K562 (cell line): ENCODE results near the gene NT5E. TPM values are rescaled to one million over a fixed set of nuclear protein-coding genes. Genes with fewer than 3 reads are reported as not detected.
"Not testable (repeated sequence)": the region's sequence is repeated elsewhere in the genome, so short reads cannot be mapped to it uniquely, and the experiment has no call there.

Experiments
- ATAC-seq: fragments of 200-7000 bp; cut with Tn5 transposase; 3 replicates; pipeline ENCODE4 v1.9.1; 2020; ENCODE audit warnings: moderate library complexity
- BruUV-seq: library from RNA; stranded (reverse); fragments of 400-500 nt; replicated peaks from 2 replicates; lab custom pipeline; 2021; lab: Mats Ljungman, UMichigan
- CTCF ChIA-PET: fragments of 300-600 bp; formaldehyde crosslinking; extraction: SDS; loops from one replicate; lab custom pipeline; 2021; ENCODE audit warnings: low intra/inter-chr PET ratio; lab: Yijun Ruan, JAX
- POLR2A ChIA-PET: fragments of 300-600, 350-650 bp; sonication (Branson Sonifier 250); formaldehyde crosslinking; extraction: SDS; loops from one replicate; lab custom pipeline; 2021; ENCODE audit warnings: antibody characterized with exemption, inconsistent platforms; lab: Yijun Ruan, JAX
- DNase-seq, 4 experiments: peaks; one replicate each; pipeline versions ENCODE4 v3.0.0 to v3.0.0-alpha.2; 2011 to 2018; ENCODE audit warnings: low spot score in 3 of 4, mixed read lengths in 3 of 4; ENCODE audit errors: extremely low read depth in 1 of 4
- FAIRE-seq: peaks from 2 replicates; lab custom pipeline; 2011; peaks lifted over from hg19 to GRCh38; lab: Jason Lieb, UNC
- H2AFZ ChIP-seq: 2 replicates; pipeline ENCODE4 v1.6.0; 2011; ENCODE audit warnings: low read depth, low read length, control low read depth, inconsistent platforms
- H3K27ac ChIP-seq: fragments of 200-600 bp; 3 replicates; pipeline ENCODE4 v1.8.0; 2011; ENCODE audit warnings: low read depth, mild to moderate bottlenecking, control low read depth, inconsistent platforms, low read length, moderate library complexity, mixed read lengths; ENCODE audit errors: extremely low read depth
- H3K27me3 ChIP-seq, 2 experiments: fragments of 300-600 bp in 1 of 2; 2 replicates in 1 of 2; 3 replicates in 1 of 2; pipeline versions ENCODE4 v1.6.0 to v1.8.0; 2011; ENCODE audit warnings: inconsistent platforms in 2 of 2, low read length in 2 of 2, mild to moderate bottlenecking in 1 of 2, mixed read lengths in 1 of 2, moderate library complexity in 1 of 2; ENCODE audit not compliant: control insufficient read depth in 2 of 2, insufficient read depth in 2 of 2
- H3K36me3 ChIP-seq: fragments of 300-600 bp; 3 replicates; pipeline ENCODE4 v1.8.0; 2011; ENCODE audit warnings: mild to moderate bottlenecking, low read length, inconsistent platforms; ENCODE audit not compliant: control insufficient read depth, insufficient read depth
- H3K4me1 ChIP-seq, 2 experiments: fragments of 200-600 bp in 1 of 2; replicated peaks in 1 of 2; 2 replicates in 1 of 2; 3 replicates in 1 of 2; pipeline versions ENCODE4 v1.5.1 to v1.8.0; 2011; ENCODE audit warnings: inconsistent platforms in 2 of 2, low read length in 2 of 2, mild to moderate bottlenecking in 1 of 2, mixed read lengths in 1 of 2, moderate library complexity in 1 of 2; ENCODE audit not compliant: control insufficient read depth in 2 of 2, insufficient read depth in 2 of 2
- H3K4me2 ChIP-seq: 2 replicates; pipeline ENCODE4 v1.6.1; 2011; ENCODE audit warnings: low read length, control low read depth, inconsistent platforms, mixed read lengths; ENCODE audit not compliant: insufficient read depth
- H3K4me3 ChIP-seq: fragments of 200-600 bp; sonication (generic), shearing (Covaris generic); 2 replicates; pipeline ENCODE4 v1.5.1; 2016; ENCODE audit warnings: control low read depth, inconsistent platforms
- H3K79me2 ChIP-seq: fragments of 200-600 bp; 3 replicates; pipeline ENCODE4 v1.8.0; 2011; ENCODE audit warnings: low read length, inconsistent platforms; ENCODE audit not compliant: control insufficient read depth, insufficient read depth
- H3K9ac ChIP-seq, 2 experiments: 2 replicates each; pipeline versions ENCODE4 v1.6.0 to v1.6.1; 2011; ENCODE audit warnings: low read depth in 2 of 2, low read length in 2 of 2, control low read depth in 1 of 2, inconsistent platforms in 1 of 2, mild to moderate bottlenecking in 1 of 2, mixed read lengths in 1 of 2; ENCODE audit not compliant: insufficient read depth in 1 of 2
- H3K9me1 ChIP-seq: one replicate; pipeline ENCODE4 v1.6.0; 2011; ENCODE audit warnings: inconsistent platforms, mild to moderate bottlenecking, low read length, moderate library complexity; ENCODE audit not compliant: control insufficient read depth, insufficient read depth
- H3K9me3 ChIP-seq: replicated peaks from 2 replicates; pipeline ENCODE4 v1.5.1; 2011; ENCODE audit warnings: low read depth, low read length, inconsistent platforms; ENCODE audit not compliant: control insufficient read depth, insufficient read depth
- H4K20me1 ChIP-seq: replicated peaks from 2 replicates; pipeline ENCODE4 v1.6.1; 2011; ENCODE audit warnings: low read length, inconsistent platforms, mixed read lengths; ENCODE audit not compliant: control insufficient read depth, insufficient read depth
- POLR3A ChIP-seq: IDR thresholded peaks from 2 replicates; pipeline ENCODE4 v1.6.1; 2011; ENCODE audit warnings: borderline replicate concordance, mild to moderate bottlenecking, moderate library complexity; ENCODE audit not compliant: insufficient read length, insufficient read depth; ENCODE audit errors: extremely low read depth
- ZNF282 ChIP-seq: sonication (generic); formaldehyde crosslinking; IDR thresholded peaks from 2 replicates; pipeline ENCODE4 v1.8.1; 2023; ENCODE audit warnings: missing genetic modification reagents
- ZNF445 ChIP-seq: fragments of 250-450 bp; sonication (Bioruptor Pico); IDR thresholded peaks from 2 replicates; pipeline ENCODE4 v1.4.0; 2020; ENCODE audit warnings: low read depth, mild to moderate bottlenecking, moderate library complexity
- WGBS: fragments of 100-300 bp; shearing (Covaris generic); methylation state at CpG from one replicate; pipeline ENCODE4 v1.1.6; 2016; ENCODE audit warnings: low coverage, mixed read lengths; ENCODE audit not compliant: insufficient coverage; ENCODE audit errors: missing lambda C conversion rate; 5-methylcytosine and 5-hydroxymethylcytosine counted together
- in situ Hi-C: fragments of 300-500 bp; cut with MboI; formaldehyde crosslinking; loops from 4 replicates; pipeline ENCODE4 v1.15.0; 2018; ENCODE audit warnings: inconsistent platforms, mixed read lengths
- intact Hi-C: fragments of 100-400 bp; cut with micrococcal nuclease; formaldehyde crosslinking; loops from 2 replicates; pipeline ENCODE4 v1.14.2; 2022
- polyA plus RNA-seq, 8 experiments: library from polyadenylated mRNA; depleted of rRNA in 4 of 8; stranded (reverse) in 5 of 8; unstranded in 3 of 8; fragments of >200 nt; fragmentation: Nextera tagmentation in 2 of 8; fragmentation: Illumina TruSeq in 1 of 8; extraction: Ambion mirVana in 2 of 8; extraction: Trizol in 1 of 8; gene quantifications; 2 replicates each; pipeline versions ENCODE4 v1.2.1 to v1.2.3, GENCODE V29; 2011 to 2014; ENCODE audit warnings: inconsistent platforms in 1 of 8, missing spikeins in 1 of 8
- total RNA-seq, 7 experiments: library from RNA; depleted of rRNA in 6 of 7; stranded (reverse); fragments of >200 nt in 6 of 7; fragmentation: Illumina TruSeq in 2 of 7; extraction: Trizol in 2 of 7; gene quantifications; 2 replicates each; pipeline versions ENCODE4 v1.2.1 to v1.2.3, GENCODE V29; 2011 to 2021; ENCODE audit warnings: low replicate concordance in 1 of 7
- TF ChIP-seq, protein P1 (sequence below): fragments of 450-650 bp; IDR thresholded peaks from 2 replicates; pipeline ENCODE4 v1.6.1; 2016; ENCODE audit warnings: missing biosample characterization, missing genetic modification characterization

The NT5E gene
- total and polyA plus RNA-seq, 9 of the 15 experiments (the other 6 are each of a cell fraction or from before 2014, with no cell fraction given) = 0.01 to 0.13 TPM; not detected in 7

GRCh38 chr6:85403331-85404015 is 46.4 kb upstream of the NT5E start:
- ATAC-seq = no peak
- Histone ChIP-seq H3K4me1 (no peaks in the 10 kb centered on the region), H3K79me2 (no peaks in the 10 kb centered on the region), H3K4me2 (no peak overlapping the region), H3K4me3 (no peak overlapping the region), H3K27ac (no peak overlapping the region), H3K9me3 (no peaks in the 10 kb centered on the region), H3K36me3 (no peaks in the 10 kb centered on the region), H3K9me1 (no peaks in the 10 kb centered on the region), H2AFZ (no peak overlapping the region), H4K20me1 (no peaks in the 10 kb centered on the region), H3K27me3 (no peaks in the 10 kb centered on the region), H3K9ac (no peak overlapping the region)
- intact Hi-C loops = no loop called here
- CTCF ChIA-PET = no interaction called here
- FAIRE-seq = no peak
- BruUV-seq = no TSS peak
- TF ChIP-seq POLR3A (no peak), ZNF445 (CRISPR knock-in tag) (no peak), ZNF282 (no peak)
- TF ChIP-seq, protein P1, sequence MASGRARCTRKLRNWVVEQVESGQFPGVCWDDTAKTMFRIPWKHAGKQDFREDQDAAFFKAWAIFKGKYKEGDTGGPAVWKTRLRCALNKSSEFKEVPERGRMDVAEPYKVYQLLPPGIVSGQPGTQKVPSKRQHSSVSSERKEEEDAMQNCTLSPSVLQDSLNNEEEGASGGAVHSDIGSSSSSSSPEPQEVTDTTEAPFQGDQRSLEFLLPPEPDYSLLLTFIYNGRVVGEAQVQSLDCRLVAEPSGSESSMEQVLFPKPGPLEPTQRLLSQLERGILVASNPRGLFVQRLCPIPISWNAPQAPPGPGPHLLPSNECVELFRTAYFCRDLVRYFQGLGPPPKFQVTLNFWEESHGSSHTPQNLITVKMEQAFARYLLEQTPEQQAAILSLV (tag) = no peak
- no peak for DNase-seq
- POLR2A ChIA-PET = no interaction called here
- in situ Hi-C loops = no loop called here
- WGBS = 4% methylated on average over 2 of the region's 2 CpGs

GRCh38 chr6:85404016-85404563 is 45.8 kb upstream of the NT5E start:
- BruUV-seq, H3K9me1 ChIP-seq, H3K4me2 ChIP-seq, intact Hi-C loops, in situ Hi-C loops, H4K20me1 ChIP-seq, H3K27ac ChIP-seq, ATAC-seq, H3K36me3 ChIP-seq, H3K4me3 ChIP-seq, H3K27me3 ChIP-seq, FAIRE-seq, H3K9me3 ChIP-seq, H3K9ac ChIP-seq, POLR2A ChIA-PET, H2AFZ ChIP-seq, CTCF ChIA-PET, DNase-seq, H3K4me1 ChIP-seq, H3K79me2 ChIP-seq: not testable (repeated sequence)
- WGBS = 0% methylated on average over 4 of the region's 4 CpGs
